DND-41 (cell line): ENCODE data around the gene MAPKAPK3.

ENCODE experiments used
- ATAC-seq: fragments of 200-7000 bp; cut with Tn5 transposase; 3 replicates; pipeline ENCODE4 v1.9.1; 2021; ENCODE audit warnings: low read depth; ENCODE audit not compliant: insufficient read depth
- DNase-seq: peaks from one replicate; pipeline ENCODE4 v3.0.0-alpha.2; 2020
- H2AFZ ChIP-seq: 2 replicates; pipeline ENCODE4 v1.6.0; 2012; ENCODE audit warnings: low read depth, low read length
- H3K27ac ChIP-seq: 2 replicates; pipeline ENCODE4 v1.5.1; 2012; ENCODE audit warnings: low read length, inconsistent platforms
- H3K27me3 ChIP-seq: fragments of 200-600 bp; sonication (generic); 2 replicates; pipeline ENCODE4 v1.6.0; 2012; ENCODE audit warnings: low read length, mild to moderate bottlenecking, inconsistent platforms; ENCODE audit not compliant: insufficient read depth, poor library complexity
- H3K36me3 ChIP-seq: 2 replicates; pipeline ENCODE4 v1.5.1; 2012; ENCODE audit warnings: low read length, inconsistent platforms; ENCODE audit not compliant: insufficient read depth
- H3K4me1 ChIP-seq: 2 replicates; pipeline ENCODE4 v1.5.1; 2012; ENCODE audit warnings: mild to moderate bottlenecking, low read length; ENCODE audit not compliant: insufficient read depth
- H3K4me2 ChIP-seq: 2 replicates; pipeline ENCODE4 v1.6.0; 2012; ENCODE audit warnings: mild to moderate bottlenecking, moderate library complexity, low read length, inconsistent platforms; ENCODE audit not compliant: insufficient read depth
- H3K4me3 ChIP-seq, 2 experiments: fragments of 200-600 bp in 1 of 2; shearing (Covaris generic) in 1 of 2; 2 replicates each; pipeline ENCODE4 v1.5.1; 2012 to 2016; ENCODE audit warnings: inconsistent platforms in 2 of 2, low read length in 2 of 2, mild to moderate bottlenecking in 2 of 2, low read depth in 1 of 2, moderate library complexity in 1 of 2
- H3K79me2 ChIP-seq: 2 replicates; pipeline ENCODE4 v1.6.0; 2012; ENCODE audit warnings: low read length, inconsistent platforms; ENCODE audit not compliant: insufficient read depth
- H3K9ac ChIP-seq: 2 replicates; pipeline ENCODE4 v1.6.0; 2012; ENCODE audit warnings: low read depth, mild to moderate bottlenecking, inconsistent platforms, low read length, moderate library complexity
- H3K9me3 ChIP-seq: 2 replicates; pipeline ENCODE4 v1.5.1; 2012; ENCODE audit warnings: low read length, moderate library complexity, mild to moderate bottlenecking, inconsistent platforms; ENCODE audit not compliant: insufficient read depth, severe bottlenecking
- H4K20me1 ChIP-seq: 2 replicates; pipeline ENCODE4 v1.6.0; 2012; ENCODE audit warnings: low read length; ENCODE audit not compliant: insufficient read depth
- CTCF ChIP-seq: IDR thresholded peaks from 2 replicates; pipeline ENCODE4 v1.5.1; 2012; ENCODE audit warnings: borderline replicate concordance, low read length, moderate library complexity, mild to moderate bottlenecking; ENCODE audit not compliant: poor library complexity, severe bottlenecking; ENCODE audit errors: extremely low read depth
- EZH2 ChIP-seq: IDR thresholded peaks from 3 replicates; pipeline ENCODE4 v1.6.1; 2012; ENCODE audit warnings: borderline replicate concordance, low read depth, mild to moderate bottlenecking, moderate library complexity, low read length, inconsistent platforms; ENCODE audit not compliant: severe bottlenecking

The MAPKAPK3 gene

GRCh38 chr3:50615190-50615589 lies 1.8 kb upstream of the MAPKAPK3 start:
- peaks cover 66% of the 10 kb centered on the region for H3K4me1 ChIP-seq
- H3K4me2 ChIP-seq = peak overlapping the region; percentile 75
- no peaks in the 10 kb centered on the region for H3K9me3 ChIP-seq
- ATAC-seq (no peak), DNase-seq (no peak)
- peak overlapping the region in 1 of 2 experiments; percentile 59; a peak in 2 of 4 replicates for H3K4me3 ChIP-seq
- H3K36me3 ChIP-seq = peaks cover 65% of the 10 kb centered on the region
- peak overlapping the region; percentile 56 for H3K9ac ChIP-seq
- H3K27me3 ChIP-seq = no peaks in the 10 kb centered on the region
- H3K79me2 ChIP-seq = peaks cover 89% of the 10 kb centered on the region
- TF ChIP-seq EZH2 = no peak
- no peak for TF ChIP-seq CTCF
- peak overlapping the region; percentile 74 for H3K27ac ChIP-seq
- H4K20me1 ChIP-seq = peaks cover 35% of the 10 kb centered on the region
- H2AFZ ChIP-seq = no peak overlapping the region

- Histone ChIP-seq H3K27ac (peak overlapping the region; percentile 80), H3K4me3 (peak overlapping the region; percentile 14 to 59; a peak in 3 of 4 replicates), H3K4me1 (peaks cover 76% of the 10 kb centered on the region), H3K9me3 (no peaks in the 10 kb centered on the region), H2AFZ (peak overlapping the region; percentile 21), H3K36me3 (peaks cover 64% of the 10 kb centered on the region), H3K79me2 (peaks cover 89% of the 10 kb centered on the region), H3K9ac (peak overlapping the region; percentile 56), H3K4me2 (peak overlapping the region; percentile 75), H4K20me1 (peaks cover 25% of the 10 kb centered on the region), H3K27me3 (no peaks in the 10 kb centered on the region)
- peak; percentile 90 for DNase-seq
- peak; percentile 23 for ATAC-seq
- TF ChIP-seq CTCF (peak; percentile 99), EZH2 (no peak)
Measured at GRCh38 chr3:50616003-50616769, 765 bp upstream of the MAPKAPK3 start.

- H3K9me3 ChIP-seq = no peaks in the 10 kb centered on the region
- H3K4me1 ChIP-seq = peaks cover 81% of the 10 kb centered on the region
- H3K79me2 ChIP-seq = peaks cover 90% of the 10 kb centered on the region
- H4K20me1 ChIP-seq = peaks cover 22% of the 10 kb centered on the region
- peak overlapping the region; percentile 21 for H2AFZ ChIP-seq
- TF ChIP-seq CTCF = no peak
- no peak for TF ChIP-seq EZH2
- peaks cover 63% of the 10 kb centered on the region for H3K36me3 ChIP-seq
- peak; percentile 99 for DNase-seq
- peak overlapping the region; percentile 80 for H3K27ac ChIP-seq
- H3K9ac ChIP-seq = peak overlapping the region; percentile 93
- ATAC-seq = peak; percentile 43
- H3K4me3 ChIP-seq = peak overlapping the region; percentile 14 to 59; a peak in 3 of 4 replicates
- peak overlapping the region; percentile 75 for H3K4me2 ChIP-seq
- no peaks in the 10 kb centered on the region for H3K27me3 ChIP-seq
Measured at GRCh38 chr3:50616770-50617095, 218 bp upstream of the MAPKAPK3 start.
